ENCODE results near the gene TJP2.

DNA sequence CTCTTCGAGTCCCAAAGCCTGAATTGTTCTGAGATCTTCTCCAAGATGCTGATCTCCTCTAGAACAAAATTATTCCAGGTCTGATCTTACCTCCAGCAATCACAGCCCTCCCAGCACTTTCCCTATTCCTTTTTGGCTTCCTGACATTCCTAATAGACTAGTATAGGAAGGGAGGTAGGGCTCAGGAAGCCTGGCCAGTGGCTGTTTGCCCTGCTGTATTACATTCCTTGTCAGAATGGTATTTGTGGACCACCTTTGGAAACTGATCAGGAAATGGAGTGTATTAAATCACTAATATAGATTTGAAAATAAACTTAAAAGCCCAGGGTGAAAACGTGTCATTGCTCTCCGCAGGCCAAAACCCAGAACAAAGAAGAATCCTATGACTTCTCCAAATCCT lies 76.6 kb downstream of the TJP2 start:
- TF ChIP-seq, protein P1, sequence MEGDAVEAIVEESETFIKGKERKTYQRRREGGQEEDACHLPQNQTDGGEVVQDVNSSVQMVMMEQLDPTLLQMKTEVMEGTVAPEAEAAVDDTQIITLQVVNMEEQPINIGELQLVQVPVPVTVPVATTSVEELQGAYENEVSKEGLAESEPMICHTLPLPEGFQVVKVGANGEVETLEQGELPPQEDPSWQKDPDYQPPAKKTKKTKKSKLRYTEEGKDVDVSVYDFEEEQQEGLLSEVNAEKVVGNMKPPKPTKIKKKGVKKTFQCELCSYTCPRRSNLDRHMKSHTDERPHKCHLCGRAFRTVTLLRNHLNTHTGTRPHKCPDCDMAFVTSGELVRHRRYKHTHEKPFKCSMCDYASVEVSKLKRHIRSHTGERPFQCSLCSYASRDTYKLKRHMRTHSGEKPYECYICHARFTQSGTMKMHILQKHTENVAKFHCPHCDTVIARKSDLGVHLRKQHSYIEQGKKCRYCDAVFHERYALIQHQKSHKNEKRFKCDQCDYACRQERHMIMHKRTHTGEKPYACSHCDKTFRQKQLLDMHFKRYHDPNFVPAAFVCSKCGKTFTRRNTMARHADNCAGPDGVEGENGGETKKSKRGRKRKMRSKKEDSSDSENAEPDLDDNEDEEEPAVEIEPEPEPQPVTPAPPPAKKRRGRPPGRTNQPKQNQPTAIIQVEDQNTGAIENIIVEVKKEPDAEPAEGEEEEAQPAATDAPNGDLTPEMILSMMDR (IDR thresholded peaks at IDR 0.05; ENCODE audit: poor library complexity, severe bottlenecking) = no peak
- TF ChIP-seq POLR2AphosphoS5 (IDR thresholded peaks at IDR 0.05) = no peak
- no peak for TF ChIP-seq SMC3 (conservative IDR thresholded peaks at IDR 0.05; ENCODE audit: poor library complexity)
- TF ChIP-seq EZH2 (IDR thresholded peaks at IDR 0.05; ENCODE audit: borderline replicate concordance, insufficient read depth, low read length, poor library complexity, severe bottlenecking) = no peak

Measured in neural cell (in vitro differentiated cells).